GM13976 (cell line): ENCODE measurements around the gene SDR39U1.

Experiments used
- DNase-seq: peaks from one replicate; pipeline ENCODE4 v3.0.0; 2012; ENCODE audit warnings: low spot score
- in situ Hi-C: fragments of 300-500 bp; cut with MboI; formaldehyde crosslinking; loops from one replicate; pipeline ENCODE4 v1.12.0; 2022; ENCODE audit warnings: low sequenced_read_pairs, mixed read lengths, inconsistent platforms; ENCODE audit not compliant: unreplicated experiment
- TF ChIP-seq, protein P1 (sequence below): IDR thresholded peaks from 2 replicates; pipeline ENCODE4 v1.5.1; 2012; ENCODE audit warnings: borderline replicate concordance, mild to moderate bottlenecking; ENCODE audit not compliant: insufficient read depth; ENCODE audit errors: extremely low read depth, missing control alignments, control extremely low read depth

Gene SDR39U1

DNA sequence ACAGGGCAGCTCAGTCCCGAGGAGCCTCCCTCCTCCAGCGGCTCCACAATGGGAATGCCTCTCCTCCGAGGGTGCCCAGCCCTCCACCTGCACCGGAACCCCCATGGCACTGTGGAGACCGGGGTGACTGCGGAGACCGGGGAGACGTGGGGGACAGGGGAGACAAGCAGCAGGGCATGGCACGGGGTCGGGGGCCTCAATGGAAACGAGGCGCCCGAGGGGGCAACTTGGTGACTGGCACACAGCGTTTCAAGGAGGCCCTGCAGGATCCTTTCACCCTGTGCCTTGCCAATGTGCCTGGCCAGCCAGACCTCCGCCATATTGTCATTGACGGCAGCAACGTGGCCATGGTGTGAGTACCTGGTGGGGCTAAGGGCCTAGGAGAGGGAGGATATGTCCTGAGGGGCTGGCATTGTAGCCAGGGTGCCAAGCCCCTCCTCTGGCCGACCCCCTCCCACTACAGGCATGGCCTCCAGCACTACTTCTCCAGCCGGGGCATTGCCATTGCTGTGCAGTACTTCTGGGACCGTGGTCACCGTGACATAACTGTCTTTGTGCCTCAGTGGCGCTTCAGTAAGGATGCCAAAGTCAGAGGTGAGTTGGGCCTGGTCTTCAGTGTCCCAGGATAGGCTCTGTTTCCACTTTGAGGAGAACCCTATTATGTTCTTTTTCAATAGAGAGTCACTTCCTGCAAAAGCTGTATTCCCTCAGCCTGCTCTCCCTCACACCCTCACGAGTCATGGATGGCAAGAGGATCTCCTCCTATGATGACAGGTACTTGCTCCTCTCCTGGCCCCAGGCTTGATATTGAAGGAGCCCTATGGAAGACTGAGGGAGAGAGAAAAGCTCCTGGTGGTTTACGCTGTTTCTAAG is 10.1 kb downstream of the SDR39U1 start:
- TF ChIP-seq, protein P1, sequence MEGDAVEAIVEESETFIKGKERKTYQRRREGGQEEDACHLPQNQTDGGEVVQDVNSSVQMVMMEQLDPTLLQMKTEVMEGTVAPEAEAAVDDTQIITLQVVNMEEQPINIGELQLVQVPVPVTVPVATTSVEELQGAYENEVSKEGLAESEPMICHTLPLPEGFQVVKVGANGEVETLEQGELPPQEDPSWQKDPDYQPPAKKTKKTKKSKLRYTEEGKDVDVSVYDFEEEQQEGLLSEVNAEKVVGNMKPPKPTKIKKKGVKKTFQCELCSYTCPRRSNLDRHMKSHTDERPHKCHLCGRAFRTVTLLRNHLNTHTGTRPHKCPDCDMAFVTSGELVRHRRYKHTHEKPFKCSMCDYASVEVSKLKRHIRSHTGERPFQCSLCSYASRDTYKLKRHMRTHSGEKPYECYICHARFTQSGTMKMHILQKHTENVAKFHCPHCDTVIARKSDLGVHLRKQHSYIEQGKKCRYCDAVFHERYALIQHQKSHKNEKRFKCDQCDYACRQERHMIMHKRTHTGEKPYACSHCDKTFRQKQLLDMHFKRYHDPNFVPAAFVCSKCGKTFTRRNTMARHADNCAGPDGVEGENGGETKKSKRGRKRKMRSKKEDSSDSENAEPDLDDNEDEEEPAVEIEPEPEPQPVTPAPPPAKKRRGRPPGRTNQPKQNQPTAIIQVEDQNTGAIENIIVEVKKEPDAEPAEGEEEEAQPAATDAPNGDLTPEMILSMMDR, result no peak
- DNase-seq, result no peak
- in situ Hi-C loops, result loop anchor here (10.0 kb wide), 1 partner anchor 68 kb away; the partner anchor contains the start of gene NFATC4

DNA sequence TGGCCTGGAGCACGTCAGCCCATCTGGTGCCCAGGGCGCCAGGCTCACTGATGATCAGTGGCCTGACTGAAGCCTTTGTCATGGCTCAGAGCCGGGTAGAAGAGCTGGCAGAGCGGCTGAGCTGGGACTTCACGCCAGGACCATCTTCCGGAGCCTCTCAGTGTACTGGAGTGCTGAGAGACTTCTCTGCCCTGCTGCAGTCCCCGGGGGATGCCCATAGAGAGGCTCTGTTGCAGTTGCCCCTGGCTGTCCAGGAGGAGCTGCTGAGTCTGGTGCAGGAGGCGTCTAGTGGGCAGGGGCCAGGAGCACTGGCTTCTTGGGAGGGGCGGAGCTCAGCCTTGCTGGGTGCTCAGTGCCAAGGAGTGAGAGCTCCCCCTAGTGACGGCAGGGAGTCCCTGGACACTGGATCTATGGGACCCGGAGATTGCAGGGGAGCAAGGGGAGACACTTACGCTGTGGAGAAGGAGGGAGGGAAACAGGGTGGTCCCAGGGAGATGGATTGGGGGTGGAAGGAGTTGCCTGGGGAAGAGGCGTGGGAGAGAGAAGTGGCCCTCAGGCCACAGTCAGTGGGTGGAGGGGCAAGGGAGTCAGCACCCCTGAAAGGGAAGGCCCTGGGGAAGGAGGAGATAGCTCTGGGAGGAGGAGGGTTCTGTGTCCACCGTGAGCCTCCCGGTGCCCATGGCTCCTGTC is 10.9 kb downstream of the SDR39U1 start:
- in situ Hi-C loops, result loop anchor here (10.0 kb wide), 1 partner anchor 67 kb away; the partner anchor contains the start of gene NFATC4
- peak; percentile 91 for DNase-seq
- TF ChIP-seq, protein P1, result peak; percentile 89

DNA sequence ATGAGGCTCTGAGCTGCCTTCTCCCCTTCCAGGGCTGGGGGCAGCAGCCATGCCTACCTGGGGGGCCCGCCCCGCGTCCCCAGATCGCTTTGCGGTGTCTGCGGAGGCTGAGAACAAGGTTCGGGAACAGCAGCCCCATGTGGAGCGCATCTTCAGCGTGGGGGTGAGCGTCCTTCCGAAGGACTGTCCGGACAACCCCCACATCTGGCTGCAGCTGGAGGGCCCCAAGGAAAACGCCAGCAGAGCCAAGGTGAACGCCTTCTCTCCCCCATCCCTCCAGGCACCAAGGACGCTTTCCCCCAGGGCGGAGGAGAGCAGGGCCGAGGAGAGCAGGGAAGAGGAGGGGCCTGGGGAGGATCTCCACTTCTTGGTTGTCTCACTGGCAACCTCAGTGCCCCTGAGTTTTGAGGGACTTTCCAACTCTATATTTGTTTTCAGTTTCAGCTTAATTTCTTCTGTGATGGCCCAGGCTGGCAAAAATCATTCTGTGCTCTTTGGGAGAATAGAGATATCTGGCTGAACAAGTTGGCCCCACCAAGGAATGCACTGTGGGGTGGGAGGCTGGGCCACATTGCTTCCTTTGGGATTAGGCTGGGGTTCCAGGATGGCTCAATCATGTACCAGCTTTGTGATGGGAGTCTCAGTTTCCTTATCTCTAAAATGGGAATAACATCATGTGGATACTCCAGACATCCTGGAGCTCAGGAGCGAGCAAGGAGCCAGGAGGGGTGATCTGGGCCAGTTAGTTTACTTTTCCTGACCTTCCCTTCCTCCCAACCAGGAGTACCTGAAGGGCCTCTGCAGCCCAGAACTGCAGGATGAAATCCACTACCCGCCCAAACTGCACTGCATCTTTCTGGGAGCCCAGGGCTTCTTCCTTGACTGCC is 11.7 kb downstream of the SDR39U1 start:
- DNase-seq, result peak; percentile 81
- in situ Hi-C loops, result loop anchor here (10.0 kb wide), 1 partner anchor 66 kb away; the partner anchor contains the start of gene NFATC4
- TF ChIP-seq, protein P1, result no peak

DNA sequence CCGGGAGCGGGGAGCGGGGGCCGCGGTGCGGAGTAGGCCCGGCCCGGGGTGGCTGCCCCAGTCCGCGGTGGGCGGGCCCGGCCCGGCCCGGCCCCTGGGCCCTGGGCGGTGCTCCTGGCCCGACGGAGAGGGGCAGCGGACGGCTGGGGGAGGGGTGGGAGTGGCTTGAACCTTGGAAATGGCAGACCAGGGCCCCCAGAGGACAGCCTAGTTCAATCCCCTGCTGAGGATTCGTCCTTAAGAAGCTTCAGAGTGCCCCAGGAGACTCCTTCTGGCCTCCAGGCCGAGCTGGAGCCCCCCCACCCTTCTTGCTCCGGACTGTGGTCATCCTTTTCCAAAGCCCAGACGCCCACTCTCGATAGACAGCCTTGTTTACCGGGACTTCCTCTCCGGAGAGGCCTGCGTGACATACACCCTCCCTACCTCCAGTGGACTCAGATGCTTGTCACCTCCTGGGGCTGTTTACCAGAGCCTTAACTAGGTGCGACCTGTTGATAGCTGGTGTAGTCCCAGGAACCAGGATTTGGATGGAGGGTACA is 12.4 kb downstream of the SDR39U1 start:
- TF ChIP-seq, protein P1, result no peak
- DNase-seq, result peak; percentile 88
- in situ Hi-C loops, result loop anchor here (10.0 kb wide), 1 partner anchor 65 kb away; the partner anchor contains the start of gene NFATC4

DNA sequence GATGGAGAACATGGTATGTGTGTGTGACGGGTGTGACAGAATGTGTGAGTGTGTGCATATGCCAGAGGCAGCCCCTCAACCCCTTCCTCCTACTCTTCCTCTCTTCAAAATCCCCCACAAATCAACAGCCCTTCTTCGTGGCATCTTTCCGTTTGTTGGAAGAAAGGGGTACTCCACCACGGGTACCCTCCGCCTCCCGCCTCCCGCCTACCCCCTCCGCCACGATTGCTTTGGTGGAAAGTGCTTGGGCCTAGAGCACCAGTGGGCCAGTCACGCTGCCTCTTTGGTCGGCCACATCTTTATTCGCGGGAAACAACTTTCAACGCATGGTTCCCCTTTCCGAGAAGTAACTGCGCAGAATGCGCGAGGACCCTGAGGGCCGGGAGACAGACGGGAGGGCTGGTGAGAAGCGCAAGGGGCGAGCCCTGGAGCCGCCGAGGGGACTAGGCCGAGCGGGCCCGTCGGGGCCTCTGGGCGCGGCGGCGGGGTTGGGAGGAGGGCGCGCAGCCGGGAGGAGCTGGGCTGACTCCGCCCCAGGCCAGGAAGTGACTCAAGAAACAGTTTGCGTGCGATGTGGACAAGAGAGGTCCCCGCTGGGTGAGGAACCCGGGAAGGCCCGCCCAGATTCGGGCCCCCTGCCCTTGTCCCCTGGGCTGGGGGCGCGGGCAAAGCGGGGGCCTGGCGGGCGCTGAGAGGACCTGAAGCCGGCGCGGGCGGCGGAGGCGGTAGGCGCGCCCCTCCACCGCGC is 13.0 kb downstream of the SDR39U1 start, which contains the start of the genes CBLN3 and KHNYN:
CBLN3 (minus strand) TSS at position 274 of the 748 bp plus-strand sequence. CDS start 614 bp downstream, outside the sequence.
KHNYN (plus strand) TSS at position 560 of the 748 bp plus-strand sequence. CDS start 777 bp downstream, outside the sequence.
- peak; percentile 98 for DNase-seq
- TF ChIP-seq, protein P1, result no peak
- in situ Hi-C loops, result loop anchor here (10.0 kb wide), 1 partner anchor 65 kb away; the partner anchor contains the start of gene NFATC4
